Lower lobe of right lung (tissue), 2 donors: ENCODE data around the gene CMTM2. TPM values are rescaled to one million over a fixed set of nuclear protein-coding genes. Genes with fewer than 3 reads are reported as not detected.
A peak's percentile ranks its signal among the peaks of the same experiment; 100 is the strongest.

Experiments used
- ATAC-seq, 2 donors: fragments of 200-7000 bp; cut with Tn5 transposase; one replicate each; pipeline ENCODE4 v1.9.1; 2020 to 2022; ENCODE audit warnings: mild to moderate bottlenecking in 2 of 2, moderate library complexity in 2 of 2
- DNase-seq: peaks from one replicate; pipeline ENCODE4 v3.0.0-alpha.2; 2020
- H3K27ac ChIP-seq: fragments of 200-600 bp; one replicate; pipeline ENCODE4 v1.8.0; 2022
- H3K27me3 ChIP-seq: fragments of 200-600 bp; one replicate; pipeline ENCODE4 v1.8.0; 2022; ENCODE audit warnings: low read depth
- H3K36me3 ChIP-seq: fragments of 200-600 bp; one replicate; pipeline ENCODE4 v1.8.0; 2022; ENCODE audit warnings: mild to moderate bottlenecking
- H3K4me1 ChIP-seq: fragments of 200-600 bp; one replicate; pipeline ENCODE4 v1.8.0; 2022
- H3K4me3 ChIP-seq: fragments of 200-600 bp; one replicate; pipeline ENCODE4 v1.8.0; 2022; ENCODE audit warnings: mild to moderate bottlenecking
- H3K9me3 ChIP-seq: fragments of 200-600 bp; one replicate; pipeline ENCODE4 v1.8.0; 2022
- CTCF ChIP-seq: fragments of 200-600 bp; IDR thresholded peaks from one replicate; pipeline ENCODE4 v1.8.0; 2022; ENCODE audit warnings: antibody characterized with exemption, mild to moderate bottlenecking
- intact Hi-C: fragments of 100-400 bp; cut with DNase I; formaldehyde crosslinking; loops from one replicate; pipeline ENCODE4 v1.11.0; 2022
- total RNA-seq: library from RNA; stranded (reverse); fragmentation: NEBNext Ultra II Directional; extraction: Animal tissue kit (Norgen Biotek cat#: 25700); gene quantifications from one replicate; pipeline ENCODE4 v1.2.1, GENCODE V29; 2021
- donor health status: DM: no; HTN: yes; CAD: no; lungs with severe emphysema.

CMTM2 gene
- total RNA-seq, 1 donor from 2014 or later = 4.0 TPM

- Histone ChIP-seq H3K36me3 (peaks cover 26% of the 10 kb centered on the region), H3K27me3 (no peaks in the 10 kb centered on the region), H3K4me1 (peaks cover 59% of the 10 kb centered on the region), H3K4me3 (peak overlapping the region; percentile 12), H3K27ac (no peak overlapping the region), H3K9me3 (no peaks in the 10 kb centered on the region)
- ATAC-seq (no peak), DNase-seq (no peak)
- intact Hi-C loops = no loop called here
- no peak for TF ChIP-seq CTCF
Observed at GRCh38 chr16:66554495-66554894, 24.8 kb upstream of the CMTM2 start.

GRCh38 chr16:66560107-66560506, 19.2 kb upstream of the CMTM2 start:
- Histone ChIP-seq H3K4me1 (peaks cover 20% of the 10 kb centered on the region), H3K9me3 (no peaks in the 10 kb centered on the region), H3K27ac (no peak overlapping the region), H3K36me3 (peaks cover 60% of the 10 kb centered on the region), H3K27me3 (no peaks in the 10 kb centered on the region), H3K4me3 (no peak overlapping the region)
- TF ChIP-seq CTCF = no peak
- ATAC-seq (no peak), DNase-seq (no peak)
- intact Hi-C loops = no loop called here

- ATAC-seq (no peak), DNase-seq (no peak)
- no peak for TF ChIP-seq CTCF
- no peak overlapping the region for H3K27ac ChIP-seq
- H3K27me3 ChIP-seq = no peaks in the 10 kb centered on the region
- H3K4me1 ChIP-seq = peaks cover 10% of the 10 kb centered on the region
- H3K36me3 ChIP-seq = peaks cover 74% of the 10 kb centered on the region
- H3K4me3 ChIP-seq = no peak overlapping the region
- intact Hi-C loops = no loop called here
- H3K9me3 ChIP-seq = no peaks in the 10 kb centered on the region
Observed at GRCh38 chr16:66561381-66562080, 17.7 kb upstream of the CMTM2 start.

- intact Hi-C loops = no loop called here
Observed at GRCh38 chr16:66562409-66562808, 16.9 kb upstream of the CMTM2 start.

GRCh38 chr16:66562986-66563385, 16.3 kb upstream of the CMTM2 start:
- no peak overlapping the region for H3K27ac ChIP-seq
- TF ChIP-seq CTCF = no peak
- H3K27me3 ChIP-seq = no peaks in the 10 kb centered on the region
- no peak for ATAC-seq
- peaks cover 6% of the 10 kb centered on the region for H3K4me1 ChIP-seq
- no peak for DNase-seq
- peaks cover 69% of the 10 kb centered on the region for H3K36me3 ChIP-seq
- H3K9me3 ChIP-seq = no peaks in the 10 kb centered on the region
- intact Hi-C loops = no loop called here
- no peak overlapping the region for H3K4me3 ChIP-seq

More at GRCh38 chr16:66562409-66562808, 16.9 kb upstream of the CMTM2 start:
- no peak for TF ChIP-seq CTCF
- ATAC-seq (no peak), DNase-seq (no peak)
- Histone ChIP-seq H3K36me3 (peaks cover 75% of the 10 kb centered on the region), H3K4me1 (peaks cover 6% of the 10 kb centered on the region), H3K4me3 (no peak overlapping the region), H3K27me3 (no peaks in the 10 kb centered on the region), H3K27ac (no peak overlapping the region), H3K9me3 (no peaks in the 10 kb centered on the region)
